ENCODE data around the gene METTL9.

- no peak for TF ChIP-seq CTCF (IDR thresholded peaks at IDR 0.05)
- no peak for TF ChIP-seq POLR2A (IDR thresholded peaks at IDR 0.05)
These were observed 10.7 kb downstream of the METTL9 start for GRCh38 chr16:21610006-21610544.
